Left lung (tissue), 10 donors: Measurements from ENCODE around the gene ATP23. TPM values are rescaled to one million over a fixed set of nuclear protein-coding genes. Genes with fewer than 3 reads are reported as not detected.

Experiments
- ATAC-seq: fragments of 200-7000 bp; cut with Tn5 transposase; one replicate; pipeline ENCODE4 v1.9.1; 2020; ENCODE audit warnings: moderate library complexity
- DNase-seq, 4 donors: peaks; one replicate each; pipeline ENCODE4 v3.0.0-alpha.2; 2013 to 2020
- H3K27ac ChIP-seq, 2 donors: fragments of 200-600 bp; sonication (generic) in 1 of 2; one replicate each; pipeline versions ENCODE4 v1.5.0 to v1.8.0; 2020 to 2021
- H3K27me3 ChIP-seq, 2 donors: fragments of 200-600 bp; sonication (generic) in 1 of 2; one replicate each; pipeline versions ENCODE4 v1.5.0 to v1.8.0; 2020 to 2021
- H3K36me3 ChIP-seq, 2 donors: fragments of 200-600 bp; sonication (generic) in 1 of 2; one replicate each; pipeline versions ENCODE4 v1.5.0 to v1.8.0; 2020 to 2021
- H3K4me1 ChIP-seq, 2 donors: fragments of 200-600 bp; one replicate each; pipeline ENCODE4 v1.8.0; 2021
- H3K4me3 ChIP-seq, 2 donors: fragments of 200-600 bp; sonication (generic) in 1 of 2; one replicate each; pipeline versions ENCODE4 v1.5.0 to v1.8.0; 2020 to 2021; ENCODE audit warnings: mild to moderate bottlenecking in 1 of 2
- H3K9me3 ChIP-seq, 2 donors: fragments of 200-600 bp; sonication (generic) in 1 of 2; one replicate each; pipeline versions ENCODE4 v1.5.0 to v1.8.0; 2020 to 2021
- intact Hi-C, 2 donors: fragments of 100-400 bp; cut with DNase I; formaldehyde crosslinking; loops; one replicate each; pipeline versions ENCODE4 v1.11.2 to v1.14.2; 2022
- polyA plus RNA-seq, 6 donors: library from polyadenylated mRNA; unstranded; fragments of 120-200 nt; gene quantifications; one replicate each; pipeline ENCODE4 v1.2.1, GENCODE V29; 2013; ENCODE audit not compliant: insufficient read length in 6 of 6
- total RNA-seq, 2 donors: library from RNA; stranded (reverse); fragmentation: NEBNext Ultra II Directional; extraction: Animal tissue kit (Norgen Biotek cat#: 25700); gene quantifications; one replicate each; pipeline ENCODE4 v1.2.1, GENCODE V29; 2021
- TF ChIP-seq, protein P1 (sequence below), 2 donors: fragments of 200-600 bp; sonication (generic) in 1 of 2; IDR thresholded peaks; one replicate each; pipeline versions ENCODE4 v1.5.0 to v1.8.0; 2021; ENCODE audit warnings: antibody characterized with exemption in 2 of 2
- donor health status: DM: no; HTN: yes; CAD: no.
- donor health status: DM: no; HTN: no; CAD: no.

ATP23 gene
- total and polyA plus RNA-seq, 8 donors = 6.1 to 14.1 (median 9.1) TPM

DNA sequence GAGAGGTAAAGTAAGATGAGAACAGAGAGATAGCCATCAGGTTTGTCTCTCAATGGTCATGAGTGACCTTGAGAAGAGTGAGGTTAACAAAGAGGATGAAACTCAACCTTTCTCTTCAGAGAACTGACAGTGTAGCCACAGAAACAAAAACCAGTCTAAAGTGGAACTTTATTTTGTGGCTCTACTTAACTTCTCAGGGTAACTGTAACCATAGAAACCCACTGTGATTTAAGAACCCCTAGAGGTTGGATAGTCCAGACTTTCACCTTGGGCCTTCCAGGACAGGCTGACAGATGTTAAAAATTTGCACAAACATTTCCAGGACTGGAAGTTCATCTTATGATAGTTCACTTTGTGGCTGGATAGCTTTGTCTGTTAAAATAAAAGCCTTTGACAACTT lies 48.5 kb downstream of the ATP23 start:
- Histone ChIP-seq H3K4me3 (no peak overlapping the region), H3K27ac (no peak overlapping the region), H3K9me3 (no peaks in the 10 kb centered on the region), H3K36me3 (no peaks in the 10 kb centered on the region), H3K4me1 (no peaks in the 10 kb centered on the region), H3K27me3 (no peaks in the 10 kb centered on the region)
- intact Hi-C loops = no loop called here
- DNase-seq (no peak), ATAC-seq (no peak)
- TF ChIP-seq, protein P1, sequence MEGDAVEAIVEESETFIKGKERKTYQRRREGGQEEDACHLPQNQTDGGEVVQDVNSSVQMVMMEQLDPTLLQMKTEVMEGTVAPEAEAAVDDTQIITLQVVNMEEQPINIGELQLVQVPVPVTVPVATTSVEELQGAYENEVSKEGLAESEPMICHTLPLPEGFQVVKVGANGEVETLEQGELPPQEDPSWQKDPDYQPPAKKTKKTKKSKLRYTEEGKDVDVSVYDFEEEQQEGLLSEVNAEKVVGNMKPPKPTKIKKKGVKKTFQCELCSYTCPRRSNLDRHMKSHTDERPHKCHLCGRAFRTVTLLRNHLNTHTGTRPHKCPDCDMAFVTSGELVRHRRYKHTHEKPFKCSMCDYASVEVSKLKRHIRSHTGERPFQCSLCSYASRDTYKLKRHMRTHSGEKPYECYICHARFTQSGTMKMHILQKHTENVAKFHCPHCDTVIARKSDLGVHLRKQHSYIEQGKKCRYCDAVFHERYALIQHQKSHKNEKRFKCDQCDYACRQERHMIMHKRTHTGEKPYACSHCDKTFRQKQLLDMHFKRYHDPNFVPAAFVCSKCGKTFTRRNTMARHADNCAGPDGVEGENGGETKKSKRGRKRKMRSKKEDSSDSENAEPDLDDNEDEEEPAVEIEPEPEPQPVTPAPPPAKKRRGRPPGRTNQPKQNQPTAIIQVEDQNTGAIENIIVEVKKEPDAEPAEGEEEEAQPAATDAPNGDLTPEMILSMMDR (IDR thresholded peaks at IDR 0.05) = no peak

DNA sequence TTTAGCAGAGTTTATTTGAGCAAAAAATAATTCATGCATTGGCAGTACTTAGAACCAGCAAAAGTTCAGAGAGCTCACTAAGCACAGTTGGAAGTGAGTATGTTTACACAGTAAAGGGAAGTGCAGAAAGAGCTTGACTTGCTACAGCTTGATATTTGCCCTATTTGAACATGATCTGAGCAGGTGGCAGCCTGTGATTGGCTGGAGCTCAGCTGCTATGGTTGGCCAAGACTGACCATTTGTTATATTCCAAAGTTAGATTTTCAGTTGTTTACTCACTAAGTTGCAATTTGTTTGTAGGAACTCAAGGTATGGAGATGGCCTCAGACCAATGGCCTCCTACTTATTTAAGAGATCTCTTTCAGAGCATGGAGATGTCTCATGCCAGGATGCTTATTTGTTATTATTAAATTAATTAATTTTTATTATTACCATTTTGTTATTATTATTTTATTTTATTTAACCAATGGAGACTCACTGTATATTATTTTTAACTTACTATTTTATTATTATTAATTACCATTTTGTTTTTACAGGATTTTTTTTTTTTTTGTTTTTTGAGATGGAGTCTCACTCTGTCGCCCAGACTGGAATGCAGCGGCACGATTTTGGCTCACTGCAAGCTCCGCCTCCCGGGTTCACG lies 49.0 kb downstream of the ATP23 start:
- Histone ChIP-seq H3K4me3 (no peak overlapping the region), H3K27ac (no peak overlapping the region), H3K36me3 (no peaks in the 10 kb centered on the region), H3K9me3 (peaks cover 0 to 3% of the 10 kb centered on the region in 2 donors), H3K4me1 (no peaks in the 10 kb centered on the region), H3K27me3 (no peaks in the 10 kb centered on the region)
- intact Hi-C loops = no loop called here
- TF ChIP-seq, protein P1 (IDR thresholded peaks at IDR 0.05) = no peak
- ATAC-seq (no peak), DNase-seq (no peak)

DNA sequence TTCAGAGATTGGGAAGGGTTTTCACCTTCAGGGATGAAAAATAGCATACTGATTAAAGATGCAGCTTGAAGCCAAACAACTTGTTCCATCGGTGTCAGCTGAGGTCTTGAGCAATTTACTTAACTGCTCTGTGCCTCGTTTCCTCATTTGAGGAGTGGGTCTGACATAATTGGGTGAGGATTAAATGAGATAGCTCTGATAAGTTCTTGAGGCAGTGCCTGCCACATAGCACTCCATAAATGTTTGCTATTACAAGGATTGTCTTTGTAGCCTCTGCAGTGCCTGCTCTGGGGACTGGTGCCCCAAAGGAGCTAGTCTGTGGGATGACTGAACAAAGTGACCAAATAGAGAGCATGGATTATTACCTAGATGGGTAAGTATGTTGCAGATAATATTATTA lies 50.6 kb downstream of the ATP23 start:
- intact Hi-C loops = no loop called here
- Histone ChIP-seq H3K4me3 (no peak overlapping the region), H3K9me3 (peaks cover 0 to 19% of the 10 kb centered on the region in 2 donors), H3K27me3 (no peaks in the 10 kb centered on the region), H3K4me1 (no peaks in the 10 kb centered on the region), H3K27ac (no peak overlapping the region), H3K36me3 (no peaks in the 10 kb centered on the region)
- DNase-seq (no peak), ATAC-seq (no peak)
- TF ChIP-seq, protein P1 (IDR thresholded peaks at IDR 0.05) = no peak

DNA sequence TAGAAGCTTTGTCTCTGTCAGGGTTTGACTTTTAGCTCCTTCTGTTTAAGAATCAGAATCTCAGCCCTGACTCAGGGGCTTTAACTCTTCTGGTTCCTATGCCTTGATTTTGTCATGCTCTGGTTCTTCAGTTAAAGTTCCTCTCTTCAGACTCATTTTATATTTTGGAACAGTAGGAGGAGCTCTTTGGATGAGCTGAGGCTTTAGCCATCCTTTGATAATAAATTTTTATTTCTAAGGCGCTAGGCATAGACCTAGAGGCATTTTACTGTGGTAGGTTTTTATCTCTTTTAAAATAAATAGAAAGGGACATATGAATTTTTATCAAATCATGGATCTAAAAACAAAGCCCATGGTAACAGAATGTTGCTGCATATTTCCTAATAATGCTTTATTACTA lies 51.7 kb downstream of the ATP23 start:
- no peaks in the 10 kb centered on the region for H3K27me3 ChIP-seq
- H3K9me3 ChIP-seq = peaks cover 0 to 29% of the 10 kb centered on the region in 2 donors
- intact Hi-C loops = no loop called here
- H3K4me1 ChIP-seq = no peaks in the 10 kb centered on the region
- H3K27ac ChIP-seq = no peak overlapping the region
- ATAC-seq (no peak), DNase-seq (no peak)
- no peaks in the 10 kb centered on the region for H3K36me3 ChIP-seq
- H3K4me3 ChIP-seq = no peak overlapping the region
- TF ChIP-seq, protein P1 (IDR thresholded peaks at IDR 0.05) = no peak

DNA sequence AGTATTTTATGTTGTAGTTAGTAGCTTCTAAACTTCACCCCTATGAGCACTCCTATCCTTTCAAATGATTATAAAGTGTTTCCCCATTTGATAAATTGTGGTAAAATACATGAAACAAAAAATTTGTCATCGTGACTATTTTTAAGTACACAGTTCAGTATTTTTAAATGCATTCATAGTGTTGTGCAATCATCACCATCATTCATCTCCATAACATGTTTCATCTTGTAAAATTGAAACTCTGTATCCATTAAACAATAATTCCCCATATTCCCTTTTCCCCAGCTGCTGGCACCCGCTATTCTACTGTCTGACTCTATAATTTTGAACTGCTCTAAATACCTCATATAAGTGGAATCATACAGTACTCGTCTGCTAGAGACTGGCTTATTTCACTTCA lies 52.5 kb downstream of the ATP23 start:
- Histone ChIP-seq H3K4me1 (no peaks in the 10 kb centered on the region), H3K4me3 (no peak overlapping the region), H3K9me3 (peaks cover 0 to 37% of the 10 kb centered on the region in 2 donors), H3K27ac (no peak overlapping the region), H3K27me3 (no peaks in the 10 kb centered on the region), H3K36me3 (no peaks in the 10 kb centered on the region)
- intact Hi-C loops = no loop called here
- TF ChIP-seq, protein P1 (IDR thresholded peaks at IDR 0.05) = no peak
- ATAC-seq = no peak
- no peak for DNase-seq
